NCI-H146 treated with DMSO at 0.1 percent for 48 hours (cell line): ENCODE data around the gene HLA-DQB2.
"Not testable (repeated sequence)": the region's sequence is repeated elsewhere in the genome, so short reads cannot be mapped to it uniquely, and the experiment has no call there.

Experiments used
- DNase-seq: peaks from one replicate; lab custom pipeline; 2025; ENCODE audit not compliant: unreplicated experiment; lab: John Stamatoyannopoulos, UW

The HLA-DQB2 gene

GRCh38 chr6:32745649-32746048, 17.7 kb downstream of the HLA-DQB2 start:
- not testable (repeated sequence) for DNase-seq

GRCh38 chr6:32744776-32745175, 18.6 kb downstream of the HLA-DQB2 start:
- DNase-seq: no peak

GRCh38 chr6:32742374-32742773, 21.0 kb downstream of the HLA-DQB2 start:
- no peak for DNase-seq

GRCh38 chr6:32741031-32741960, 22.0 kb downstream of the HLA-DQB2 start, which contains the start of gene HLA-DQA2:
Gene HLA-DQA2 (plus strand): TSS chr6:32741391. CDS start chr6:32741444, 53 bp downstream.
- no peak for DNase-seq

- DNase-seq: no peak
These were observed 25.2 kb downstream of the HLA-DQB2 start for GRCh38 chr6:32738126-32738525.

GRCh38 chr6:32718879-32719278, 44.5 kb downstream of the HLA-DQB2 start:
- no peak for DNase-seq

GRCh38 chr6:32716396-32716795, 46.9 kb downstream of the HLA-DQB2 start:
- no peak for DNase-seq

- no peak for DNase-seq
These were observed 50.1 kb downstream of the HLA-DQB2 start for GRCh38 chr6:32713241-32713640.

- no peak for DNase-seq
These were observed 53.7 kb downstream of the HLA-DQB2 start for GRCh38 chr6:32709625-32710024.
